ENCODE measurements around the gene EIF4A3.

The EIF4A3 gene

GRCh38 chr17:80111702-80112470 is 35.0 kb downstream of the EIF4A3 start:
- ChIA-PET CTCF (interaction anchor here (0.9 to 8.3 kb wide), 3 partner anchors 11 to 30 kb away, joined by 3 to 62 read pairs (median 3); partner anchors contain the start of gene GAA), POLR2A (interaction anchor here (1.4 kb wide), 1 partner anchor 34 kb away, joined by 4 read pairs; no protein-coding TSS in a partner anchor)
- H3K4me3 ChIP-seq (ENCODE audit: low read depth, low read length), result no peak overlapping the region
- TF ChIP-seq CTCF (IDR thresholded peaks at IDR 0.05; ENCODE audit: insufficient read depth, low read length, missing control alignments), result no peak
- DNase-seq (ENCODE audit: low read depth, low spot score), result no peak

GRCh38 chr17:80110927-80111701 is 35.8 kb downstream of the EIF4A3 start:
- TF ChIP-seq CTCF (IDR thresholded peaks at IDR 0.05; ENCODE audit: insufficient read depth, low read length, missing control alignments), result no peak
- no peak overlapping the region for H3K4me3 ChIP-seq (ENCODE audit: low read depth, low read length)
- ChIA-PET POLR2A (no interaction called here), CTCF (interaction anchor here (2.6 kb wide), 1 partner anchor 10 kb away, joined by 20 read pairs; the partner anchor contains the start of gene GAA)
- DNase-seq (ENCODE audit: low read depth, low spot score), result no peak

DNA sequence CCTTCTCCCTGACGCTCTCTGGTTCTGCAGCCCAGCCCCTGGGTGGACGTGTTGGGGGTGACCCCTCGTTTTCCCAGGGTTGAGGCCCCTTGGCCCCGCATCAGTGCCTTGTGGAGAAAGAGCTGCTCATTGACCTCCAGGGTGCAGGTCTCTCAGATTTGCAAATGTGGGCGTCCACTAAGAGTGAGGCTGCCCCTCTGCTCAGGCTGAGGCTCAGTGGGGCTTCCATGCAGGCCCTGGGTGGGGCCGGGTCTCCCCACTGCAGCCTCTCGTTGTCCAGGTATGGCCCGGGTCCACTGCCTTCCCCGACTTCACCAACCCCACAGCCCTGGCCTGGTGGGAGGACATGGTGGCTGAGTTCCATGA is 36.5 kb downstream of the EIF4A3 start:
- TF ChIP-seq CTCF (IDR thresholded peaks at IDR 0.05; ENCODE audit: insufficient read depth, low read length, missing control alignments), result no peak
- ChIA-PET CTCF (interaction anchor here (2.6 kb wide), 1 partner anchor 9 kb away, joined by 20 read pairs; the partner anchor contains the start of gene GAA), POLR2A (interaction anchor here (0.6 to 0.9 kb wide), 2 partner anchors 9 to 89 kb away, joined by 3 read pairs; partner anchors contain the start of gene GAA)
- no peak for DNase-seq (ENCODE audit: low read depth, low spot score)
- H3K4me3 ChIP-seq (ENCODE audit: low read depth, low read length), result no peak overlapping the region

DNA sequence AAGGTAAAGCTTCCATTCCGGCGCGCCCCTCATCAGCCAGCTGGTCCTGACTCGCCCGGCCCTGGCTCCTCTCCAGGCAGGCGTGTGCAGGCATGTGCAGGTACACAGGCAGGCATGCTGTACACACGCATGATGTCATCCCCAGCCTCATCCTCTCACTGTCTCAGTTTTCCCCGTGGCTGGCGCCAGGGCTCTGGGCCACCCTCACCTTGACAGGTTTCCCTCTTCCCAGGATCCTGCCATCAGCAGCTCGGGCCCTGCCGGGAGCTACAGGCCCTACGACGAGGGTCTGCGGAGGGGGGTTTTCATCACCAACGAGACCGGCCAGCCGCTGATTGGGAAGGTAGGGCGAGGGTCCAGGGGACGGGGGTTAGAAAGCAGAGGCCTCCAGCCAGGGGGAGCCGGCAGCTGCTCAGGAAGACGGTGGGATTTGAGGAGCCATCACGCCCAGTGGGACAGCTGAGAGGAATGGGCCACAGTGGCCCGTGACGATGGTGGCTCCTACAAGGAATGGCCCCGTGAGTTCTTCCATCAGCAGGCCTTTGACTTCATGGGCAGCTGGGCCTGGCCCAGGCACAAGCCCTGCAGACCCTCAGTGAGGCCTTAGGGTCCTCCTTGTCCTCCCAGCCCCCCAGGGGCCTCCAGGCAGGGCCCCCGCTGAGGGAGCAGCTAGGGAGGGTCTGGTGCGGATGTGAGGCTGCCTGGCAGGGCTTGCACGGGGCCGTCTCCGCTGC is 37.0 kb downstream of the EIF4A3 start:
- TF ChIP-seq CTCF (IDR thresholded peaks at IDR 0.05; ENCODE audit: insufficient read depth, low read length, missing control alignments), result no peak
- no peak for DNase-seq (ENCODE audit: low read depth, low spot score)
- H3K4me3 ChIP-seq (ENCODE audit: low read depth, low read length), result no peak overlapping the region
- ChIA-PET CTCF (interaction anchor here (1.5 to 2.6 kb wide), 2 partner anchors 9 to 27 kb away, joined by 4 to 20 read pairs; partner anchors contain the start of gene GAA), POLR2A (interaction anchor here (0.6 to 0.9 kb wide), 2 partner anchors 9 to 88 kb away, joined by 3 read pairs; partner anchors contain the start of gene GAA)

- no peak for TF ChIP-seq CTCF (IDR thresholded peaks at IDR 0.05; ENCODE audit: insufficient read depth, low read length, missing control alignments)
- H3K4me3 ChIP-seq (ENCODE audit: low read depth, low read length), result no peak overlapping the region
- POLR2A ChIA-PET, result interaction anchor here (0.9 kb wide), 1 partner anchor 8 kb away, joined by 3 read pairs; the partner anchor contains the start of gene GAA
- DNase-seq (ENCODE audit: low read depth, low spot score), result no peak
- CTCF ChIA-PET, result interaction anchor here (1.5 to 2.6 kb wide), 2 partner anchors 8 to 27 kb away, joined by 4 to 20 read pairs; partner anchors contain the start of gene GAA
These were observed 37.8 kb downstream of the EIF4A3 start for GRCh38 chr17:80109066-80109660.

Measured in AG04449 (cell line).